Right lobe of liver (tissue), 4 donors: Measurements from ENCODE around the gene HRH2.

Source experiments
- CTCF ChIP-seq, 4 donors: fragments of 200-600 bp in 3 of 4; fragments of 450-650 bp in 1 of 4; IDR thresholded peaks; one replicate each; pipeline versions ENCODE4 v1.5.1 to v1.8.0; 2016 to 2022; ENCODE audit warnings: antibody characterized with exemption in 4 of 4, mild to moderate bottlenecking in 2 of 4
- POLR2A ChIP-seq: fragments of 450-650 bp; IDR thresholded peaks from one replicate; pipeline ENCODE4 v1.6.1; 2017; ENCODE audit warnings: antibody characterized with exemption, mild to moderate bottlenecking
- donor health status: DM: no; HTN: no; CAD: no.
- donor health status: DM: no; HTN: no; CAD: no.
- donor health status: DM: no; HTN: yes; CAD: no.

GRCh38 chr5:175697846-175698245 is 40.0 kb downstream of the HRH2 start:
- TF ChIP-seq CTCF (IDR thresholded peaks at IDR 0.05) = no peak
- TF ChIP-seq POLR2A = no peak
